ENCODE measurements around the gene MT1G. TPM values are rescaled to one million over a fixed set of nuclear protein-coding genes. Genes with fewer than 3 reads are reported as not detected.

MT1G gene
- total and polyA plus RNA-seq, 7 experiments from 2014 or later: 1.2 to 36.1 TPM; not detected in 5

GRCh38 chr16:56682703-56683397, 15.0 kb upstream of the MT1G start:
- Histone ChIP-seq H3K36me3 (ENCODE audit: control insufficient read depth in 2 of 3, insufficient read depth in 3 of 3, low read length in 3 of 3) (no peaks in the 10 kb centered on the region), H3K4me1 (ENCODE audit: control insufficient read depth in 2 of 2, insufficient read depth in 2 of 2, low read length in 2 of 2) (peaks cover 13 to 15% of the 10 kb centered on the region in 2 donors), H3K9me3 (ENCODE audit: control insufficient read depth in 2 of 3, low read length in 3 of 3) (no peaks in the 10 kb centered on the region), H3K27me3 (ENCODE audit: control insufficient read depth in 2 of 2, insufficient read depth in 2 of 2, low read length in 2 of 2) (no peaks in the 10 kb centered on the region), H3K27ac (ENCODE audit: low read depth, low read length) (peak overlapping the region; percentile 81), H3K4me3 (ENCODE audit: low read length) (peak overlapping the region; percentile 93)
- Mint-ChIP-seq H3K4me1 (peaks cover 0 to 28% (median 25%) of the 10 kb centered on the region in 7 donors), H3K27me3 (peaks cover 0 to 5% (median 0%) of the 10 kb centered on the region in 5 donors), H3K4me3 (peak overlapping the region; percentile 86 to 99 (median 96)), H3K9me3 (peaks cover 0 to 11% (median 4%) of the 10 kb centered on the region in 11 donors), H3K36me3 (peaks cover 0 to 17% (median 11%) of the 10 kb centered on the region in 5 donors), H3K27ac (peak overlapping the region; percentile 89 to 99 (median 95))
- ATAC-seq (no peak), DNase-seq (no peak)
- POLR2A ChIA-PET: interaction anchor here (0.6 to 3.0 kb wide), 18 partner anchors 11 to 165 kb away, joined by 3 to 19 read pairs (median 6); partner anchors contain the start of genes MT1F, MT1G and MT2A
- CTCF ChIA-PET: interaction anchor here (0.5 to 4.0 kb wide), 5 partner anchors 9 to 350 kb away, joined by 3 to 31 read pairs (median 3); no protein-coding TSS in a partner anchor
- intact Hi-C loops (cut with micrococcal nuclease): loop anchor here (1.0 to 5.0 kb wide), 15 partner anchors 9 to 1052 kb away; partner anchors contain the start of genes MT1F (in 2 of the 2), MT2A (in 2 of the 2), HERPUD1 (in 1 of the 2) and KATNB1 (in 1 of the 2)

GRCh38 chr16:56681939-56682702, 14.3 kb upstream of the MT1G start, which contains the start of gene MT1X:
Gene MT1X (plus strand): TSS chr16:56682470. CDS start chr16:56682541, 71 bp downstream.
- Mint-ChIP-seq H3K27ac (peak within 1 kb of the TSS; percentile 89 to 99 (median 95)), H3K36me3 (peaks cover 0 to 17% (median 9%) of the 10 kb centered on the region in 5 donors), H3K4me3 (peak within 1 kb of the TSS; percentile 86 to 99 (median 96)), H3K9me3 (peaks cover 0 to 11% (median 3%) of the 10 kb centered on the region in 11 donors), H3K27me3 (peaks cover 0 to 2% (median 0%) of the 10 kb centered on the region in 5 donors), H3K4me1 (peaks cover 0 to 28% (median 25%) of the 10 kb centered on the region in 7 donors)
- intact Hi-C loops (cut with micrococcal nuclease): loop anchor here (1.0 to 5.0 kb wide), 15 partner anchors 8 to 1053 kb away; partner anchors contain the start of genes MT1F (in 2 of the 2), MT2A (in 2 of the 2), HERPUD1 (in 1 of the 2) and KATNB1 (in 1 of the 2)
- H3K4me3 ChIP-seq (ENCODE audit: low read length): peak within 1 kb of the TSS; percentile 93
- ChIA-PET CTCF (interaction anchor here (0.5 to 4.0 kb wide), 5 partner anchors 20 to 351 kb away, joined by 3 to 31 read pairs (median 3); no protein-coding TSS in a partner anchor), POLR2A (interaction anchor here (0.6 to 3.0 kb wide), 18 partner anchors 11 to 164 kb away, joined by 3 to 19 read pairs (median 6); partner anchors contain the start of genes MT1F, MT1G and MT2A)
- DNase-seq (peak; percentile 77 to 94 (median 88)), ATAC-seq (peak; percentile 100)
- H3K9me3 ChIP-seq (ENCODE audit: control insufficient read depth in 2 of 3, low read length in 3 of 3): no peaks in the 10 kb centered on the region
- H3K27ac ChIP-seq (ENCODE audit: low read depth, low read length): peak within 1 kb of the TSS; percentile 81
- H3K36me3 ChIP-seq (ENCODE audit: control insufficient read depth in 2 of 3, insufficient read depth in 3 of 3, low read length in 3 of 3): no peaks in the 10 kb centered on the region
- H3K4me1 ChIP-seq (ENCODE audit: control insufficient read depth in 2 of 2, insufficient read depth in 2 of 2, low read length in 2 of 2): peaks cover 13 to 15% of the 10 kb centered on the region in 2 donors
- H3K27me3 ChIP-seq (ENCODE audit: control insufficient read depth in 2 of 2, insufficient read depth in 2 of 2, low read length in 2 of 2): no peaks in the 10 kb centered on the region

- Histone ChIP-seq H3K4me1 (ENCODE audit: control insufficient read depth in 2 of 2, insufficient read depth in 2 of 2, low read length in 2 of 2) (peaks cover 13 to 22% of the 10 kb centered on the region in 2 donors), H3K27me3 (ENCODE audit: control insufficient read depth in 2 of 2, insufficient read depth in 2 of 2, low read length in 2 of 2) (no peaks in the 10 kb centered on the region), H3K9me3 (ENCODE audit: control insufficient read depth in 2 of 3, low read length in 3 of 3) (no peaks in the 10 kb centered on the region), H3K4me3 (ENCODE audit: low read length) (no peak overlapping the region), H3K36me3 (ENCODE audit: control insufficient read depth in 2 of 3, insufficient read depth in 3 of 3, low read length in 3 of 3) (no peaks in the 10 kb centered on the region), H3K27ac (ENCODE audit: low read depth, low read length) (no peak overlapping the region)
- intact Hi-C loops (cut with micrococcal nuclease): loop anchor here in 1 of 2 donors (5.0 kb wide), 2 partner anchors 38 to 252 kb away; partner anchors contain the start of gene HERPUD1
- H3K9me3 Mint-ChIP-seq: peaks cover 0 to 2% (median 0%) of the 10 kb centered on the region in 11 donors
- peaks cover 0 to 10% (median 0%) of the 10 kb centered on the region in 5 donors for H3K36me3 Mint-ChIP-seq
- peak overlapping the region in 2 of 9 donors; percentile 43 to 62 for H3K27ac Mint-ChIP-seq
- H3K4me3 Mint-ChIP-seq: no peak overlapping the region
- DNase-seq (no peak), ATAC-seq (no peak)
- peaks cover 0 to 10% (median 6%) of the 10 kb centered on the region in 5 donors for H3K27me3 Mint-ChIP-seq
- H3K4me1 Mint-ChIP-seq: peaks cover 7 to 41% (median 37%) of the 10 kb centered on the region in 7 donors
- ChIA-PET CTCF (interaction anchor here (1.1 kb wide), 1 partner anchor 22 kb away, joined by 3 read pairs; no protein-coding TSS in a partner anchor), POLR2A (interaction anchor here (0.8 to 1.3 kb wide), 4 partner anchors 9 to 166 kb away, joined by 3 to 6 read pairs (median 4); no protein-coding TSS in a partner anchor)
These were observed 12.0 kb upstream of the MT1G start for GRCh38 chr16:56679818-56680217.

DNA sequence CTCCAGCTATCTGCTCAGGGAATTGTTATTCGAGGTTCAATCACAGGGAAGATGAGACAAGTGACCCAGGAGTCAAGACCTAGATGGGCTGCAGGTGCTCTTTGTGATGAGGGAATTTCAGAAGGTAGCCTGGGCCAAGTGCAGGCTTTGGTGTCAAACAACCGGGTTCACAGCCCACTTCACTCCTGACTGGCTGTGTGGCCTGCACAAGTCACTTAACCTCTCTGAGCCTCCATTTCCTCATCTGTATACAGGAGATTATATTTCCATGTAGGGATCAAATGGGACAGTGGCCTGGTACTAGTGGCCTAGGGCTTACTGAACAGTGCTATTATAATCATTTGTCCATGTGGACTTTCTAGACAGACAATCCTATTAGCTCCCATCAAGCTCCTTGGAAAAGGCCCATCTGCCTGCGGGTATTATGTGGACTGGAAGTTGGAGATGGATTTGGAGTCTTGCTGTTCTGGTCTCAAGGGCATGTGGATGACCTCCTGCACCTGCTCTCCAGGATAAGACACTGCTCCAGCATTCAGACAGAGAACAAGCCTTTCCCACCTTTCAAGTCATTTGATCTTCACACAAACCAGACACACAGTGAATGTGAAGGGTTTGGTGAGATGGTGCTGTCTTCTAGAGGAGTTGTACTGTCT, 11.3 kb upstream of the MT1G start:
- DNase-seq: no peak
- Histone ChIP-seq H3K9me3 (ENCODE audit: control insufficient read depth in 2 of 3, low read length in 3 of 3) (no peaks in the 10 kb centered on the region), H3K27ac (ENCODE audit: low read depth, low read length) (no peak overlapping the region), H3K27me3 (ENCODE audit: control insufficient read depth in 2 of 2, insufficient read depth in 2 of 2, low read length in 2 of 2) (no peaks in the 10 kb centered on the region), H3K4me3 (ENCODE audit: low read length) (no peak overlapping the region), H3K36me3 (ENCODE audit: control insufficient read depth in 2 of 3, insufficient read depth in 3 of 3, low read length in 3 of 3) (no peaks in the 10 kb centered on the region), H3K4me1 (ENCODE audit: control insufficient read depth in 2 of 2, insufficient read depth in 2 of 2, low read length in 2 of 2) (peaks cover 13 to 22% of the 10 kb centered on the region in 2 donors)
- Mint-ChIP-seq H3K4me1 (peaks cover 7 to 43% (median 36%) of the 10 kb centered on the region in 7 donors), H3K27ac (peak overlapping the region in 2 of 9 donors; percentile 16 to 33), H3K36me3 (peaks cover 0 to 5% (median 0%) of the 10 kb centered on the region in 5 donors), H3K27me3 (peaks cover 2 to 13% (median 8%) of the 10 kb centered on the region in 5 donors), H3K4me3 (no peak overlapping the region), H3K9me3 (no peaks in the 10 kb centered on the region)
- intact Hi-C loops (cut with micrococcal nuclease): no loop called here
- POLR2A ChIA-PET: interaction anchor here (0.8 to 2.1 kb wide), 6 partner anchors 8 to 166 kb away, joined by 3 to 7 read pairs (median 4); no protein-coding TSS in a partner anchor
- ATAC-seq: no peak
- CTCF ChIA-PET: interaction anchor here (1.1 kb wide), 1 partner anchor 23 kb away, joined by 3 read pairs; no protein-coding TSS in a partner anchor

- Mint-ChIP-seq H3K27me3 (peaks cover 5 to 26% (median 13%) of the 10 kb centered on the region in 5 donors), H3K27ac (peak overlapping the region in 2 of 9 donors; percentile 7 to 36), H3K4me1 (peaks cover 7 to 33% (median 26%) of the 10 kb centered on the region in 7 donors), H3K36me3 (no peaks in the 10 kb centered on the region), H3K9me3 (no peaks in the 10 kb centered on the region), H3K4me3 (no peak overlapping the region)
- Histone ChIP-seq H3K27ac (ENCODE audit: low read depth, low read length) (no peak overlapping the region), H3K4me1 (ENCODE audit: control insufficient read depth in 2 of 2, insufficient read depth in 2 of 2, low read length in 2 of 2) (peaks cover 2 to 14% of the 10 kb centered on the region in 2 donors), H3K9me3 (ENCODE audit: control insufficient read depth in 2 of 3, low read length in 3 of 3) (no peaks in the 10 kb centered on the region), H3K27me3 (ENCODE audit: control insufficient read depth in 2 of 2, insufficient read depth in 2 of 2, low read length in 2 of 2) (no peaks in the 10 kb centered on the region), H3K36me3 (ENCODE audit: control insufficient read depth in 2 of 3, insufficient read depth in 3 of 3, low read length in 3 of 3) (no peaks in the 10 kb centered on the region), H3K4me3 (ENCODE audit: low read length) (no peak overlapping the region)
- DNase-seq (no peak), ATAC-seq (no peak)
- CTCF ChIA-PET: no interaction called here
- POLR2A ChIA-PET: interaction anchor here (1.3 to 2.1 kb wide), 6 partner anchors 18 to 69 kb away, joined by 3 to 7 read pairs (median 3); partner anchors contain the start of genes MT1F and MT2A
- intact Hi-C loops (cut with micrococcal nuclease): no loop called here
These were observed 9.6 kb upstream of the MT1G start for GRCh38 chr16:56677474-56677873.
